ENCODE measurements around the gene HIVEP1. TPM values are rescaled to one million over a fixed set of nuclear protein-coding genes. Genes with fewer than 3 reads are reported as not detected.

The HIVEP1 gene
- total RNA-seq, 1 experiment from 2014 or later = 24.3 TPM

- TF ChIP-seq STAT6 (CRISPR knock-in tag; conservative IDR thresholded peaks at IDR 0.05; ENCODE audit: low read depth) = no peak
- TF ChIP-seq GABPB1 (CRISPR knock-in tag; IDR thresholded peaks at IDR 0.05) = no peak
Measured at GRCh38 chr6:12138936-12139335, 126.8 kb downstream of the HIVEP1 start (continued).

- ChIA-PET POLR2A (no interaction called here), CTCF (interaction anchor here (1.1 kb wide), 1 partner anchor 139 kb away, joined by 6 read pairs; no protein-coding TSS in a partner anchor)
- ATAC-seq (no peak), DNase-seq (ENCODE audit: low spot score) (no peak)
- Mint-ChIP-seq H3K9me3 (peaks cover 17% of the 10 kb centered on the region), H3K4me3 (no peak overlapping the region), H3K27ac (no peak overlapping the region), H3K4me1 (peaks cover 7% of the 10 kb centered on the region), H3K27me3 (ENCODE audit: low read depth) (no peaks in the 10 kb centered on the region), H3K36me3 (peaks cover 19% of the 10 kb centered on the region)
- TF ChIP-seq ATF2 (CRISPR knock-in tag; IDR thresholded peaks at IDR 0.05; ENCODE audit: borderline replicate concordance, low read depth) (no peak), GABPB1 (CRISPR knock-in tag; IDR thresholded peaks at IDR 0.05) (no peak), ETV6 (CRISPR knock-in tag; IDR thresholded peaks at IDR 0.05) (no peak), TCF7 (CRISPR knock-in tag; IDR thresholded peaks at IDR 0.05; ENCODE audit: low read depth) (no peak), ZNF396 (CRISPR knock-in tag; IDR thresholded peaks at IDR 0.05; ENCODE audit: borderline replicate concordance) (no peak)
Measured at GRCh38 chr6:12147557-12148316, 135.6 kb downstream of the HIVEP1 start.

- Mint-ChIP-seq H3K27me3 (ENCODE audit: low read depth) (no peaks in the 10 kb centered on the region), H3K27ac (no peak overlapping the region), H3K4me3 (no peak overlapping the region), H3K36me3 (peaks cover 12% of the 10 kb centered on the region), H3K9me3 (peaks cover 14% of the 10 kb centered on the region), H3K4me1 (peaks cover 7% of the 10 kb centered on the region)
- ChIA-PET CTCF (interaction anchor here (0.6 to 1.1 kb wide), 2 partner anchors 58 to 139 kb away, joined by 6 read pairs; no protein-coding TSS in a partner anchor), POLR2A (no interaction called here)
- TF ChIP-seq ZNF425 (CRISPR knock-in tag; conservative IDR thresholded peaks at IDR 0.05) = no peak
- ATAC-seq (no peak), DNase-seq (ENCODE audit: low spot score) (no peak)
Measured at GRCh38 chr6:12148317-12148801, 136.2 kb downstream of the HIVEP1 start.

- POLR2A ChIA-PET = no interaction called here
- no peak for ATAC-seq
- Mint-ChIP-seq H3K9me3 (peaks cover 9% of the 10 kb centered on the region), H3K36me3 (peaks cover 8% of the 10 kb centered on the region), H3K4me1 (peaks cover 7% of the 10 kb centered on the region), H3K27ac (no peak overlapping the region), H3K4me3 (no peak overlapping the region), H3K27me3 (ENCODE audit: low read depth) (no peaks in the 10 kb centered on the region)
- CTCF ChIA-PET = interaction anchor here (0.6 to 1.1 kb wide), 3 partner anchors 58 to 141 kb away, joined by 3 to 6 read pairs (median 6); partner anchors contain the start of gene EDN1
- TF ChIP-seq SOX15 (CRISPR knock-in tag; IDR thresholded peaks at IDR 0.05) (no peak), GTF2I (CRISPR knock-in tag; conservative IDR thresholded peaks at IDR 0.05) (no peak), ZNF317 (CRISPR knock-in tag; IDR thresholded peaks at IDR 0.05; ENCODE audit: borderline replicate concordance, low read depth) (no peak), ARID4B (CRISPR knock-in tag; IDR thresholded peaks at IDR 0.05; ENCODE audit: borderline replicate concordance) (no peak), USF1 (CRISPR knock-in tag; IDR thresholded peaks at IDR 0.05) (no peak), MXD4 (CRISPR knock-in tag; IDR thresholded peaks at IDR 0.05; ENCODE audit: borderline replicate concordance) (no peak), GRHL2 (CRISPR knock-in tag; IDR thresholded peaks at IDR 0.05; ENCODE audit: insufficient replicate concordance, severe bottlenecking) (no peak), FOXK1 (CRISPR knock-in tag; IDR thresholded peaks at IDR 0.05) (no peak), SP1 (CRISPR knock-in tag; conservative IDR thresholded peaks at IDR 0.05) (no peak)
- DNase-seq (ENCODE audit: low spot score) = no peak
Measured at GRCh38 chr6:12148841-12149240, 136.7 kb downstream of the HIVEP1 start.

Measured in WTC11 (cell line).